Measurements from ENCODE around the gene DIP2A. TPM values are rescaled to one million over a fixed set of nuclear protein-coding genes. Genes with fewer than 3 reads are reported as not detected.

DIP2A gene
- total and polyA plus RNA-seq, 2 of the 8 experiments (the other 6 are each of a cell fraction or from before 2014, with no cell fraction given): 16.0 to 27.1 TPM

GRCh38 chr21:46475296-46475695, 16.6 kb downstream of the DIP2A start (continued):
- no peak for TF ChIP-seq NANOG (IDR thresholded peaks at IDR 0.05; ENCODE audit: insufficient read depth, low read depth, low read length, poor library complexity, severe bottlenecking)
- TF ChIP-seq EGR1 (IDR thresholded peaks at IDR 0.05; ENCODE audit: borderline replicate concordance, low read depth, low read length): no peak
- no peak for TF ChIP-seq CEBPB (IDR thresholded peaks at IDR 0.05; ENCODE audit: low read depth, low read length)
- no peak for TF ChIP-seq POU5F1 (IDR thresholded peaks at IDR 0.05; ENCODE audit: low read depth, low read length)
- TF ChIP-seq CBX8 (IDR thresholded peaks at IDR 0.05; ENCODE audit: borderline replicate concordance, low read depth, low read length): no peak
